ENCODE results near the gene PRCP.

- TF ChIP-seq CTCF (IDR thresholded peaks at IDR 0.05) (no peak), POLR2A (IDR thresholded peaks at IDR 0.05) (no peak)
Measured at GRCh38 chr11:82942376-82942775, 42.1 kb upstream of the PRCP start.
